Measurements from ENCODE around the gene TP53I13.
A peak's percentile ranks its signal among the peaks of the same experiment; 100 is the strongest.

TP53I13 gene

GRCh38 chr17:29573558-29573869, 5.0 kb downstream of the TP53I13 start:
- no peak for TF ChIP-seq Cebpa-rat (IDR thresholded peaks at IDR 0.05)
- Histone ChIP-seq H3K4me2 (peak overlapping the region; percentile 84), H3K27me3 (no peaks in the 10 kb centered on the region), H3K36me3 (peaks cover 73% of the 10 kb centered on the region), H3K4me3 (no peak overlapping the region), H4K20me1 (peaks cover 89% of the 10 kb centered on the region), H3K4me1 (peaks cover 73% of the 10 kb centered on the region), H3K27ac (0 out of 2 replicates have a peak overlapping the region, but pooled peaks have one; percentile 58), H3K9ac (no peak overlapping the region), H3K9me3 (no peaks in the 10 kb centered on the region)

- no peak overlapping the region for H3K4me3 ChIP-seq
- H3K9ac ChIP-seq, result no peak overlapping the region
- H3K4me1 ChIP-seq, result peaks cover 72% of the 10 kb centered on the region
- no peaks in the 10 kb centered on the region for H3K9me3 ChIP-seq
- no peak overlapping the region for H3K27ac ChIP-seq
- peaks cover 79% of the 10 kb centered on the region for H3K36me3 ChIP-seq
- peaks cover 92% of the 10 kb centered on the region for H4K20me1 ChIP-seq
- H3K27me3 ChIP-seq, result no peaks in the 10 kb centered on the region
- peak overlapping the region; percentile 84; the same call in 1 of the 2 replicates for H3K4me2 ChIP-seq
- TF ChIP-seq Cebpa-rat (IDR thresholded peaks at IDR 0.05), result no peak
Measured at GRCh38 chr17:29573871-29574731, 5.6 kb downstream of the TP53I13 start.

- peak overlapping the region; percentile 59 for H3K4me2 ChIP-seq
- H3K9ac ChIP-seq, result peak overlapping the region; percentile 57
- no peak overlapping the region for H3K4me3 ChIP-seq
- H3K27me3 ChIP-seq, result no peaks in the 10 kb centered on the region
- peaks cover 88% of the 10 kb centered on the region for H3K36me3 ChIP-seq
- TF ChIP-seq Cebpa-rat (IDR thresholded peaks at IDR 0.05), result no peak
- peaks cover 91% of the 10 kb centered on the region for H4K20me1 ChIP-seq
- H3K9me3 ChIP-seq, result no peaks in the 10 kb centered on the region
- peak overlapping the region; percentile 59 for H3K27ac ChIP-seq
- H3K4me1 ChIP-seq, result peaks cover 64% of the 10 kb centered on the region
Measured at GRCh38 chr17:29574732-29575510, 6.4 kb downstream of the TP53I13 start.

GRCh38 chr17:29575511-29576213, 7.2 kb downstream of the TP53I13 start:
- H3K9ac ChIP-seq, result peak overlapping the region; percentile 57
- H3K9me3 ChIP-seq, result no peaks in the 10 kb centered on the region
- no peak for TF ChIP-seq Cebpa-rat (IDR thresholded peaks at IDR 0.05)
- H3K36me3 ChIP-seq, result peaks cover 91% of the 10 kb centered on the region
- peaks cover 66% of the 10 kb centered on the region for H3K4me1 ChIP-seq
- H3K27me3 ChIP-seq, result no peaks in the 10 kb centered on the region
- H4K20me1 ChIP-seq, result peaks cover 93% of the 10 kb centered on the region
- H3K4me2 ChIP-seq, result peak overlapping the region; percentile 59
- H3K4me3 ChIP-seq, result no peak overlapping the region
- H3K27ac ChIP-seq, result peak overlapping the region; percentile 59

GRCh38 chr17:29576214-29577000, 7.9 kb downstream of the TP53I13 start:
- H3K36me3 ChIP-seq, result peaks cover 92% of the 10 kb centered on the region
- no peak for TF ChIP-seq Cebpa-rat (IDR thresholded peaks at IDR 0.05)

GRCh38 chr17:29577001-29577370, 8.5 kb downstream of the TP53I13 start:
- Histone ChIP-seq H3K4me3 (no peak overlapping the region), H3K27me3 (no peaks in the 10 kb centered on the region), H3K4me2 (no peak overlapping the region), H3K4me1 (peaks cover 64% of the 10 kb centered on the region), H3K27ac (no peak overlapping the region), H4K20me1 (peaks cover 93% of the 10 kb centered on the region), H3K36me3 (peaks cover 92% of the 10 kb centered on the region), H3K9me3 (no peaks in the 10 kb centered on the region), H3K9ac (no peak overlapping the region)
- no peak for TF ChIP-seq Cebpa-rat (IDR thresholded peaks at IDR 0.05)

More at GRCh38 chr17:29576214-29577000, 7.9 kb downstream of the TP53I13 start:
- Histone ChIP-seq H3K27ac (peak overlapping the region; percentile 59; the same call in 1 of the 2 replicates), H3K27me3 (no peaks in the 10 kb centered on the region), H3K4me2 (peak overlapping the region; percentile 59), H4K20me1 (peaks cover 93% of the 10 kb centered on the region), H3K9ac (peak overlapping the region; percentile 57), H3K9me3 (no peaks in the 10 kb centered on the region), H3K4me1 (peaks cover 66% of the 10 kb centered on the region), H3K4me3 (no peak overlapping the region)

- no peaks in the 10 kb centered on the region for H3K27me3 ChIP-seq
- no peak overlapping the region for H3K4me2 ChIP-seq
- H3K36me3 ChIP-seq, result peaks cover 98% of the 10 kb centered on the region
- H3K4me3 ChIP-seq, result no peak overlapping the region
- no peak overlapping the region for H3K27ac ChIP-seq
- H3K4me1 ChIP-seq, result peaks cover 64% of the 10 kb centered on the region
- no peak overlapping the region for H3K9ac ChIP-seq
- TF ChIP-seq Cebpa-rat (IDR thresholded peaks at IDR 0.05), result no peak
- H4K20me1 ChIP-seq, result peaks cover 95% of the 10 kb centered on the region
- H3K9me3 ChIP-seq, result no peaks in the 10 kb centered on the region
Measured at GRCh38 chr17:29577385-29578211, 9.1 kb downstream of the TP53I13 start.

GRCh38 chr17:29578626-29579485, 10.4 kb downstream of the TP53I13 start:
- Histone ChIP-seq H4K20me1 (peaks cover 97% of the 10 kb centered on the region), H3K27ac (no peak overlapping the region), H3K27me3 (no peaks in the 10 kb centered on the region), H3K4me3 (no peak overlapping the region), H3K4me1 (peaks cover 64% of the 10 kb centered on the region), H3K9ac (0 out of 2 replicates have a peak overlapping the region, but pooled peaks have one; percentile 15), H3K4me2 (no peak overlapping the region), H3K36me3 (peaks cover 99% of the 10 kb centered on the region), H3K9me3 (no peaks in the 10 kb centered on the region)
- TF ChIP-seq Cebpa-rat (IDR thresholded peaks at IDR 0.05), result no peak
